Trophoblast cell (in vitro differentiated cells and primary cell): ENCODE measurements around the gene SLAMF7.
"Not testable (repeated sequence)": the region's sequence is repeated elsewhere in the genome, so short reads cannot be mapped to it uniquely, and the experiment has no call there.

ENCODE experiments used
- DNase-seq, 2 donors: peaks; one replicate each; pipeline ENCODE4 v3.0.0-alpha.2; 2016
- H2AFZ ChIP-seq: 2 replicates; pipeline ENCODE4 v1.6.1; 2013; ENCODE audit warnings: low read length, moderate library complexity, mild to moderate bottlenecking; ENCODE audit not compliant: insufficient read depth, poor library complexity
- H2AK5ac ChIP-seq: 2 replicates; pipeline ENCODE4 v1.6.1; 2013; ENCODE audit warnings: mild to moderate bottlenecking, low read length
- H2BK120ac ChIP-seq: 2 replicates; pipeline ENCODE4 v1.6.1; 2013; ENCODE audit warnings: low read length, mild to moderate bottlenecking, moderate library complexity; ENCODE audit not compliant: insufficient read depth, poor library complexity
- H2BK12ac ChIP-seq: 2 replicates; pipeline ENCODE4 v1.6.1; 2013; ENCODE audit warnings: mild to moderate bottlenecking, low read length, moderate library complexity
- H2BK5ac ChIP-seq: 2 replicates; pipeline ENCODE4 v1.6.1; 2013; ENCODE audit warnings: low read length, low read depth, moderate library complexity, mild to moderate bottlenecking; ENCODE audit not compliant: poor library complexity
- H3K14ac ChIP-seq: 2 replicates; pipeline ENCODE4 v1.6.1; 2013; ENCODE audit warnings: mild to moderate bottlenecking, low read length
- H3K18ac ChIP-seq: 2 replicates; pipeline ENCODE4 v1.6.1; 2013; ENCODE audit warnings: mild to moderate bottlenecking, low read length
- H3K23ac ChIP-seq: 2 replicates; pipeline ENCODE4 v1.6.1; 2013; ENCODE audit warnings: low read length
- H3K27ac ChIP-seq: 2 replicates; pipeline ENCODE4 v1.5.1; 2013; ENCODE audit warnings: low read depth, mild to moderate bottlenecking, inconsistent platforms, low read length, moderate library complexity
- H3K27me3 ChIP-seq: 2 replicates; pipeline ENCODE4 v1.6.1; 2013; ENCODE audit warnings: inconsistent platforms, mild to moderate bottlenecking, low read length, moderate library complexity; ENCODE audit not compliant: insufficient read depth
- H3K36me3 ChIP-seq, 2 experiments: 1 replicate in 1 of 2; 2 replicates in 1 of 2; pipeline ENCODE4 v1.6.1; 2013; ENCODE audit warnings: low read length in 2 of 2, mild to moderate bottlenecking in 2 of 2, moderate library complexity in 1 of 2; ENCODE audit not compliant: insufficient read depth in 2 of 2, control insufficient read depth in 1 of 2
- H3K4ac ChIP-seq: 2 replicates; pipeline ENCODE4 v1.6.1; 2013; ENCODE audit warnings: low read depth, mild to moderate bottlenecking, low read length, moderate library complexity
- H3K4me1 ChIP-seq, 2 experiments: 1 replicate in 1 of 2; 2 replicates in 1 of 2; pipeline ENCODE4 v1.6.1; 2013; ENCODE audit warnings: low read length in 2 of 2, mild to moderate bottlenecking in 2 of 2, moderate library complexity in 1 of 2; ENCODE audit not compliant: insufficient read depth in 2 of 2, control insufficient read depth in 1 of 2
- H3K4me2 ChIP-seq: 2 replicates; pipeline ENCODE4 v1.6.1; 2013; ENCODE audit warnings: inconsistent platforms, mild to moderate bottlenecking, low read length, moderate library complexity
- H3K4me3 ChIP-seq: 2 replicates; pipeline ENCODE4 v1.5.1; 2013; ENCODE audit warnings: mild to moderate bottlenecking, low read depth, low read length, inconsistent platforms
- H3K79me1 ChIP-seq: one replicate; pipeline ENCODE4 v1.6.1; 2013; ENCODE audit warnings: low read length
- H3K79me2 ChIP-seq: 2 replicates; pipeline ENCODE4 v1.6.1; 2013; ENCODE audit warnings: low read length, mild to moderate bottlenecking; ENCODE audit not compliant: control insufficient read depth, insufficient read depth, poor library complexity
- H3K9ac ChIP-seq: 2 replicates; pipeline ENCODE4 v1.6.1; 2013; ENCODE audit warnings: mild to moderate bottlenecking, low read length
- H3K9me3 ChIP-seq: 2 replicates; pipeline ENCODE4 v1.6.1; 2013; ENCODE audit warnings: low read depth, mild to moderate bottlenecking, control low read depth, inconsistent platforms, low read length; ENCODE audit not compliant: insufficient read depth
- H4K12ac ChIP-seq: 2 replicates; pipeline ENCODE4 v1.6.1; 2013; ENCODE audit warnings: low read depth, mild to moderate bottlenecking, low read length, moderate library complexity
- H4K8ac ChIP-seq: 2 replicates; pipeline ENCODE4 v1.6.1; 2013; ENCODE audit warnings: low read depth, mild to moderate bottlenecking, low read length, moderate library complexity
- H4K91ac ChIP-seq: one replicate; pipeline ENCODE4 v1.6.1; 2013; ENCODE audit warnings: low read depth, mild to moderate bottlenecking, low read length, moderate library complexity
- WGBS: extraction: QIAGEN DNeasy Blood & Tissue Kit; methylation state at CpG from one replicate; pipeline ENCODE4 v1.1.7; 2013; ENCODE audit warnings: missing lambda C conversion rate; ENCODE audit not compliant: insufficient read length, insufficient coverage; ENCODE audit errors: extremely low coverage; 5-methylcytosine and 5-hydroxymethylcytosine counted together

SLAMF7 gene

GRCh38 chr1:160711276-160711601 is 27.8 kb upstream of the SLAMF7 start:
- Histone ChIP-seq H3K4me1 (no peaks in the 10 kb centered on the region), H3K27me3 (no peaks in the 10 kb centered on the region), H3K9ac (no peak overlapping the region), H3K79me1 (no peaks in the 10 kb centered on the region), H4K91ac (no peak overlapping the region), H3K4me2 (no peak overlapping the region), H3K14ac (no peak overlapping the region), H4K12ac (no peak overlapping the region), H3K27ac (no peak overlapping the region), H2BK12ac (no peak overlapping the region), H2AFZ (no peak overlapping the region), H3K9me3 (no peaks in the 10 kb centered on the region), H2BK5ac (no peak overlapping the region), H3K23ac (no peak overlapping the region), H3K4me3 (no peak overlapping the region), H3K79me2 (no peaks in the 10 kb centered on the region), H4K8ac (no peak overlapping the region), H2AK5ac (no peak overlapping the region), H2BK120ac (no peak overlapping the region), H3K36me3 (no peaks in the 10 kb centered on the region), H3K4ac (no peak overlapping the region), H3K18ac (no peak overlapping the region)
- DNase-seq, result no peak
- WGBS, result no CpG with 5 or more reads among the region's 2 CpGs

- no peak within 1 kb of the TSS for H3K9ac ChIP-seq
- H3K18ac ChIP-seq, result no peak within 1 kb of the TSS
- H3K4me1 ChIP-seq, result no peaks in the 10 kb centered on the region
- no peaks in the 10 kb centered on the region for H3K27me3 ChIP-seq
- H3K23ac ChIP-seq, result no peak within 1 kb of the TSS
- no peaks in the 10 kb centered on the region for H3K9me3 ChIP-seq
- no CpG with 5 or more reads among the region's 9 CpGs for WGBS
- no peak within 1 kb of the TSS for H4K8ac ChIP-seq
- H4K91ac ChIP-seq, result no peak within 1 kb of the TSS
- DNase-seq, result no peak
- no peaks in the 10 kb centered on the region for H3K79me1 ChIP-seq
- H2BK120ac ChIP-seq, result no peak within 1 kb of the TSS
- no peak within 1 kb of the TSS for H2BK5ac ChIP-seq
- no peak within 1 kb of the TSS for H3K27ac ChIP-seq
- no peak within 1 kb of the TSS for H2AK5ac ChIP-seq
- H3K4me2 ChIP-seq, result no peak within 1 kb of the TSS
- H3K4me3 ChIP-seq, result peak within 1 kb of the TSS; percentile 49
- no peak within 1 kb of the TSS for H3K4ac ChIP-seq
- H3K36me3 ChIP-seq, result no peaks in the 10 kb centered on the region
- H2BK12ac ChIP-seq, result no peak within 1 kb of the TSS
- no peaks in the 10 kb centered on the region for H3K79me2 ChIP-seq
- H4K12ac ChIP-seq, result no peak within 1 kb of the TSS
- no peak within 1 kb of the TSS for H2AFZ ChIP-seq
- no peak within 1 kb of the TSS for H3K14ac ChIP-seq
Measured at GRCh38 chr1:160711602-160712311, 27.3 kb upstream of the SLAMF7 start, which contains the start of gene CD48. Gene CD48 (minus strand): TSS chr1:160711822. CDS start chr1:160711763, 59 bp downstream.

- not testable (repeated sequence) for H2BK5ac ChIP-seq, H3K18ac ChIP-seq, H2BK120ac ChIP-seq, H2BK12ac ChIP-seq, H4K91ac ChIP-seq, H3K4ac ChIP-seq, H3K4me1 ChIP-seq, H3K4me2 ChIP-seq, H3K9ac ChIP-seq, H3K9me3 ChIP-seq, H3K36me3 ChIP-seq, H2AK5ac ChIP-seq, H3K27ac ChIP-seq, H4K12ac ChIP-seq, H3K27me3 ChIP-seq, H4K8ac ChIP-seq, H3K79me2 ChIP-seq, H3K23ac ChIP-seq, H3K4me3 ChIP-seq, H2AFZ ChIP-seq, H3K79me1 ChIP-seq, H3K14ac ChIP-seq
- WGBS, result no CpG with 5 or more reads among the region's 5 CpGs
- DNase-seq, result peak in 1 of 2 donors; percentile 45
Measured at GRCh38 chr1:160712525-160713080, 26.4 kb upstream of the SLAMF7 start.

GRCh38 chr1:160713161-160713560 is 25.9 kb upstream of the SLAMF7 start:
- Histone ChIP-seq H3K36me3 (no peaks in the 10 kb centered on the region), H3K79me1 (no peaks in the 10 kb centered on the region), H3K27me3 (no peaks in the 10 kb centered on the region), H4K91ac (no peak overlapping the region), H3K18ac (no peak overlapping the region), H3K9ac (no peak overlapping the region), H2BK12ac (no peak overlapping the region), H4K8ac (no peak overlapping the region), H3K23ac (no peak overlapping the region), H3K27ac (no peak overlapping the region), H2AFZ (no peak overlapping the region), H3K4ac (no peak overlapping the region), H3K4me3 (no peak overlapping the region), H2BK5ac (no peak overlapping the region), H3K79me2 (no peaks in the 10 kb centered on the region), H4K12ac (no peak overlapping the region), H3K4me1 (no peaks in the 10 kb centered on the region), H3K9me3 (no peaks in the 10 kb centered on the region), H2AK5ac (no peak overlapping the region), H2BK120ac (no peak overlapping the region), H3K14ac (no peak overlapping the region), H3K4me2 (no peak overlapping the region)
- DNase-seq, result no peak
- no CpG with 5 or more reads among the region's 1 CpG for WGBS
